ENCODE results near the gene SLC6A20. TPM values are rescaled to one million over a fixed set of nuclear protein-coding genes. Genes with fewer than 3 reads are reported as not detected.
"Not testable (repeated sequence)": the region's sequence is repeated elsewhere in the genome, so short reads cannot be mapped to it uniquely, and the experiment has no call there.

Gene SLC6A20
- total RNA-seq, 1 donor from 2014 or later = not detected

GRCh38 chr3:45749880-45750279, 46.5 kb downstream of the SLC6A20 start:
- Mint-ChIP-seq H3K27ac (no peak overlapping the region), H3K4me1 (ENCODE audit: low read depth) (no peaks in the 10 kb centered on the region)
- no peak for DNase-seq (ENCODE audit: low spot score, unreplicated experiment)

GRCh38 chr3:45749036-45749600, 47.2 kb downstream of the SLC6A20 start:
- H3K27me3 Mint-ChIP-seq; H3K27ac Mint-ChIP-seq; H3K4me1 Mint-ChIP-seq (ENCODE audit: low read depth); H3K36me3 Mint-ChIP-seq (ENCODE audit: insufficient read depth); DNase-seq (ENCODE audit: low spot score, unreplicated experiment); H3K9me3 Mint-ChIP-seq (ENCODE audit: low read depth); H3K4me3 Mint-ChIP-seq (ENCODE audit: low read depth): not testable (repeated sequence)

More at GRCh38 chr3:45749880-45750279, 46.5 kb downstream of the SLC6A20 start:
- no peak for TF ChIP-seq CTCF (IDR thresholded peaks at IDR 0.05; ENCODE audit: unreplicated experiment)
- H3K36me3 Mint-ChIP-seq (ENCODE audit: insufficient read depth) = peaks cover 4% of the 10 kb centered on the region
- no peaks in the 10 kb centered on the region for H3K27me3 Mint-ChIP-seq
- H3K9me3 Mint-ChIP-seq (ENCODE audit: low read depth) = no peaks in the 10 kb centered on the region
- H3K4me3 Mint-ChIP-seq (ENCODE audit: low read depth) = no peak overlapping the region

GRCh38 chr3:45748068-45748467, 48.3 kb downstream of the SLC6A20 start:
- TF ChIP-seq CTCF (IDR thresholded peaks at IDR 0.05; ENCODE audit: unreplicated experiment) = no peak
- H3K27me3 Mint-ChIP-seq = no peaks in the 10 kb centered on the region
- H3K27ac Mint-ChIP-seq = no peak overlapping the region
- peaks cover 3% of the 10 kb centered on the region for H3K36me3 Mint-ChIP-seq (ENCODE audit: insufficient read depth)
- no peaks in the 10 kb centered on the region for H3K4me1 Mint-ChIP-seq (ENCODE audit: low read depth)
- DNase-seq (ENCODE audit: low spot score, unreplicated experiment) = no peak
- no peaks in the 10 kb centered on the region for H3K9me3 Mint-ChIP-seq (ENCODE audit: low read depth)
- no peak overlapping the region for H3K4me3 Mint-ChIP-seq (ENCODE audit: low read depth)

- H3K36me3 Mint-ChIP-seq (ENCODE audit: insufficient read depth) = peaks cover 6% of the 10 kb centered on the region
- no peaks in the 10 kb centered on the region for H3K9me3 Mint-ChIP-seq (ENCODE audit: low read depth)
- H3K4me3 Mint-ChIP-seq (ENCODE audit: low read depth) = no peak overlapping the region
- DNase-seq (ENCODE audit: low spot score, unreplicated experiment) = no peak
- no peaks in the 10 kb centered on the region for H3K27me3 Mint-ChIP-seq
- no peak for TF ChIP-seq CTCF (IDR thresholded peaks at IDR 0.05; ENCODE audit: unreplicated experiment)
- H3K4me1 Mint-ChIP-seq (ENCODE audit: low read depth) = no peaks in the 10 kb centered on the region
- no peak overlapping the region for H3K27ac Mint-ChIP-seq
Measured at GRCh38 chr3:45746777-45747622, 49.3 kb downstream of the SLC6A20 start.

GRCh38 chr3:45746165-45746776, 50.1 kb downstream of the SLC6A20 start:
- Mint-ChIP-seq H3K27ac (no peak overlapping the region), H3K4me3 (ENCODE audit: low read depth) (no peak overlapping the region), H3K27me3 (no peaks in the 10 kb centered on the region), H3K9me3 (ENCODE audit: low read depth) (no peaks in the 10 kb centered on the region), H3K4me1 (ENCODE audit: low read depth) (no peaks in the 10 kb centered on the region), H3K36me3 (ENCODE audit: insufficient read depth) (peaks cover 8% of the 10 kb centered on the region)
- no peak for DNase-seq (ENCODE audit: low spot score, unreplicated experiment)
- TF ChIP-seq CTCF (IDR thresholded peaks at IDR 0.05; ENCODE audit: unreplicated experiment) = no peak

All from progenitor cell of endocrine pancreas (in vitro differentiated cells).